Duodenal mucosa (tissue), 2 donors: ENCODE measurements around the gene ARHGEF11.

ENCODE experiments used
- H3K27ac ChIP-seq: one replicate; pipeline ENCODE4 v1.7.0; 2013; ENCODE audit warnings: low read depth, low read length
- H3K27me3 ChIP-seq, 2 donors: one replicate each; pipeline ENCODE4 v1.7.0; 2013; ENCODE audit warnings: low read length in 2 of 2, control low read depth in 1 of 2; ENCODE audit not compliant: insufficient read depth in 2 of 2, control insufficient read depth in 1 of 2
- H3K36me3 ChIP-seq, 2 donors: one replicate each; pipeline ENCODE4 v1.7.0; 2013; ENCODE audit warnings: low read length in 2 of 2, control low read depth in 1 of 2; ENCODE audit not compliant: insufficient read depth in 2 of 2, control insufficient read depth in 1 of 2
- H3K4me1 ChIP-seq, 2 donors: one replicate each; pipeline ENCODE4 v1.7.0; 2013; ENCODE audit warnings: low read length in 2 of 2, control low read depth in 1 of 2; ENCODE audit not compliant: insufficient read depth in 2 of 2, control insufficient read depth in 1 of 2
- H3K4me3 ChIP-seq, 2 donors: one replicate each; pipeline ENCODE4 v1.7.0; 2013; ENCODE audit warnings: low read length in 2 of 2, low read depth in 1 of 2
- H3K9ac ChIP-seq, 2 donors: one replicate each; pipeline ENCODE4 v1.7.0; 2013; ENCODE audit warnings: low read length in 2 of 2, low read depth in 1 of 2
- H3K9me3 ChIP-seq, 2 donors: one replicate each; pipeline ENCODE4 v1.7.0; 2013; ENCODE audit warnings: low read length in 2 of 2, control low read depth in 1 of 2; ENCODE audit not compliant: control insufficient read depth in 1 of 2

The ARHGEF11 gene

GRCh38 chr1:157045250-157046218 lies at the start of gene ARHGEF11:
Gene ARHGEF11, minus strand, starts transcription at chr1:157045742. Its CDS starts 1,412 bp downstream, at chr1:157044330.
- peaks cover 24 to 35% of the 10 kb centered on the region in 2 donors for H3K4me1 ChIP-seq

GRCh38 chr1:157095091-157095490 lies 49.5 kb upstream of the ARHGEF11 start:
- no peaks in the 10 kb centered on the region for H3K9me3 ChIP-seq
- no peaks in the 10 kb centered on the region for H3K27me3 ChIP-seq
- H3K4me1 ChIP-seq = no peaks in the 10 kb centered on the region
- no peak overlapping the region for H3K9ac ChIP-seq
- no peak overlapping the region for H3K27ac ChIP-seq
- H3K4me3 ChIP-seq = no peak overlapping the region
- H3K36me3 ChIP-seq = no peaks in the 10 kb centered on the region

More at GRCh38 chr1:157045250-157046218, at the start of gene ARHGEF11:
- peak within 1 kb of the TSS; percentile 86 to 92 for H3K4me3 ChIP-seq
- no peaks in the 10 kb centered on the region for H3K9me3 ChIP-seq
- H3K27me3 ChIP-seq = no peaks in the 10 kb centered on the region
- H3K27ac ChIP-seq = peak within 1 kb of the TSS; percentile 78
- H3K9ac ChIP-seq = peak within 1 kb of the TSS; percentile 83 to 84
- H3K36me3 ChIP-seq = no peaks in the 10 kb centered on the region

- Histone ChIP-seq H3K9ac (no peak overlapping the region), H3K4me1 (no peaks in the 10 kb centered on the region), H3K27ac (no peak overlapping the region), H3K9me3 (no peaks in the 10 kb centered on the region), H3K36me3 (no peaks in the 10 kb centered on the region), H3K4me3 (no peak overlapping the region), H3K27me3 (no peaks in the 10 kb centered on the region)
Measured at GRCh38 chr1:157092831-157093230, 47.3 kb upstream of the ARHGEF11 start.

DNA sequence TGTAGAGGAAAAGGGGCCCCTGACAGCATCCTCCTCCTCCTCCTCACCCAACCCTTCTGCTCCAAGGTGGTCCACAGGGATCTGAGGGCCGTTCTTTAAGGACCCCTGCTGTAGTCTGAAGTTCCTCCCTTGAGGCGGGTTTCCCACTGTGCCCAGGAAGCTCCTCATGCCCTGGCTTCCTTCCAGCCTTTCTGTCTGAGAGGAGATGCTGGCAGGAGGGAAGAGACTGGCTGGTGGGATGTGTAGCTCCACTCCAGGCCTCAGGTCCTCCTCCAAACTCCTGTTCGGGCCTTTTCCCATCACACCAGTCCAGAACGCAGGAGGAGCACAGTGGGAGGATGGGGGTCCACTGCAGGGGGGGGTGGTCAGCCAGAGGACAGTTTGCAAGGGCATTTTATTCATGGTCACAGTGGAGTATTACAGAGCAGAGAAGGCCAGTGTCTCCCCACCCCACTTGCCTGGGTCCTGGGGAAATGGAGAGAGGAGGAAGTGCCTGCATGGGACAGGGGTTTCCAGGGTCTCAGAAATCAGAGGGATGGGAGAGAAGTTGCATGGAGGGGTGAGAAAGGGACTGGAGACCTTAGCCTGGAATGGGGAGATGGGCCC lies 46.2 kb upstream of the ARHGEF11 start:
- H3K27ac ChIP-seq = no peak overlapping the region
- H3K4me3 ChIP-seq = no peak overlapping the region
- H3K9ac ChIP-seq = no peak overlapping the region
- no peaks in the 10 kb centered on the region for H3K27me3 ChIP-seq
- no peaks in the 10 kb centered on the region for H3K4me1 ChIP-seq
- no peaks in the 10 kb centered on the region for H3K9me3 ChIP-seq
- no peaks in the 10 kb centered on the region for H3K36me3 ChIP-seq

GRCh38 chr1:157091186-157091585 lies 45.6 kb upstream of the ARHGEF11 start:
- H3K36me3 ChIP-seq = no peaks in the 10 kb centered on the region
- no peaks in the 10 kb centered on the region for H3K9me3 ChIP-seq
- H3K4me3 ChIP-seq = no peak overlapping the region
- H3K27me3 ChIP-seq = no peaks in the 10 kb centered on the region
- no peaks in the 10 kb centered on the region for H3K4me1 ChIP-seq
- no peak overlapping the region for H3K9ac ChIP-seq
- no peak overlapping the region for H3K27ac ChIP-seq

- Histone ChIP-seq H3K9me3 (no peaks in the 10 kb centered on the region), H3K4me3 (no peak overlapping the region), H3K27ac (no peak overlapping the region), H3K36me3 (no peaks in the 10 kb centered on the region), H3K4me1 (no peaks in the 10 kb centered on the region), H3K27me3 (no peaks in the 10 kb centered on the region), H3K9ac (no peak overlapping the region)
Measured at GRCh38 chr1:157090771-157091170, 45.2 kb upstream of the ARHGEF11 start.

- no peaks in the 10 kb centered on the region for H3K36me3 ChIP-seq
- H3K27ac ChIP-seq = no peak overlapping the region
- no peaks in the 10 kb centered on the region for H3K9me3 ChIP-seq
- no peaks in the 10 kb centered on the region for H3K4me1 ChIP-seq
- no peak overlapping the region for H3K4me3 ChIP-seq
- no peak overlapping the region for H3K9ac ChIP-seq
- no peaks in the 10 kb centered on the region for H3K27me3 ChIP-seq
Measured at GRCh38 chr1:157090196-157090647, 44.7 kb upstream of the ARHGEF11 start.

DNA sequence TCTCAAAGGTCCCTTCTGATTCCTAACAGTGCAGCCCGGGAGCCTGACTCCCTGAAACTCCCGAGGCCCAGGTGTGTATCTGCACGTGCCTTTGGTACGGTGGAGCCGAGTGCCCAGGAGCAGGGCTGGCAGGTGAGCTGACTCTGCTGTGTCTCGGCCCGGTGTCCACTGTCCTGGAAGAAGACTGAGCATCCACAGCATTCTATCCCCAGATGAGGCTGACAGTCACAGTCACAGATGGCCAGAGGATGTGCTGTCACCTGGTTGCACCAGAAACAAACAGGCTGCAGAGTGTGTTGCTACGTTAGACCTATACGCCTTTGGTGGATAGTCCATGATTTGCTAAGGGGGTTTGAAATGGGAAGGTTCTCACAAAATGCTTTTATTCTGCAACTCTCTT lies 44.2 kb upstream of the ARHGEF11 start:
- H3K4me1 ChIP-seq = no peaks in the 10 kb centered on the region
- no peak overlapping the region for H3K9ac ChIP-seq
- no peaks in the 10 kb centered on the region for H3K9me3 ChIP-seq
- H3K4me3 ChIP-seq = no peak overlapping the region
- H3K36me3 ChIP-seq = no peaks in the 10 kb centered on the region
- H3K27ac ChIP-seq = no peak overlapping the region
- H3K27me3 ChIP-seq = no peaks in the 10 kb centered on the region

GRCh38 chr1:157088607-157089006 lies 43.1 kb upstream of the ARHGEF11 start:
- Histone ChIP-seq H3K27me3 (no peaks in the 10 kb centered on the region), H3K4me1 (no peaks in the 10 kb centered on the region), H3K27ac (no peak overlapping the region), H3K4me3 (no peak overlapping the region), H3K9ac (no peak overlapping the region), H3K36me3 (no peaks in the 10 kb centered on the region), H3K9me3 (no peaks in the 10 kb centered on the region)

- H3K4me1 ChIP-seq = no peaks in the 10 kb centered on the region
- no peaks in the 10 kb centered on the region for H3K27me3 ChIP-seq
- no peak overlapping the region for H3K9ac ChIP-seq
- no peak overlapping the region for H3K27ac ChIP-seq
- H3K4me3 ChIP-seq = no peak overlapping the region
- H3K36me3 ChIP-seq = no peaks in the 10 kb centered on the region
- no peaks in the 10 kb centered on the region for H3K9me3 ChIP-seq
Measured at GRCh38 chr1:157087030-157087429, 41.5 kb upstream of the ARHGEF11 start.
